GM21390 (cell line): ENCODE results near the gene UFSP1.

ENCODE experiments used
- ATAC-seq: cut with Tn5 transposase; IDR thresholded peaks from one replicate; pipeline ENCODE4 v1.9.1; 2021; ENCODE audit not compliant: unreplicated experiment

The UFSP1 gene

DNA sequence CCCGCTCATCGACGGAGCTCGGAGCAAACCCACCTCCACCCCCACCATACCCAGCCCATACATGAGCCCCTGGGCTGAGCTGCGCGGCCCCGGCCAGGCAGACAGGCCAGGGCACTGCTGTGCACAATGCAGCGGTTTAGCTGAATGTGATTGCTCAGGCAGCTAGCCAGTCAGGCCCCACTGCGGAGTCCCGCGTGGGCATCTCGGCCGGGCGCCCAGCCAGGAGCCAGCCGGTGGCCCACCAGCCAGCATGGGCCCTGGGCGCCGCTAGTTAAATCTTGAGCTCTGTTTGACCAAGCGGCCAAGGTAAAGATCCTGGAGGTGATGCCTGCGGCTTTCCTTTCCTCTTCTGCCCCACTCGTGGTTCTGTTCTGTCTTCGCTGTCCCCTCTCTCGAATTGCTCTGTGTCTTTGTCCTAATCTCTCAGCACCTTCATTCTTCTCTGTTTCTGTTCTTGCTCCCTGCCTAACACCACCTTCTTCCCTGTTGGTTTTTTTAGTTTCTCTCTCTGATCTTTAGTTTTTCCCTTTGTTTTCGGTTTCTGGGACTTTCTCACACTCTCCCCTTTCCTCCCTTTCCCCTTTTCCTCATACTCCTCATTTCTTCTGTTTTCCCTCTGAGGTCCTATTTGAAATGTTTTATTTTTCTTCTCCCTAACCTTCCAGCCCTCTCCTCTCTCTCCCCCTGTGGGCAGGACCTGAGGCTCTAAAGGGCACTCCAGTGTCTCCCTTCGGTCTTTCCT lies 6.6 kb downstream of the UFSP1 start:
- no peak for ATAC-seq

DNA sequence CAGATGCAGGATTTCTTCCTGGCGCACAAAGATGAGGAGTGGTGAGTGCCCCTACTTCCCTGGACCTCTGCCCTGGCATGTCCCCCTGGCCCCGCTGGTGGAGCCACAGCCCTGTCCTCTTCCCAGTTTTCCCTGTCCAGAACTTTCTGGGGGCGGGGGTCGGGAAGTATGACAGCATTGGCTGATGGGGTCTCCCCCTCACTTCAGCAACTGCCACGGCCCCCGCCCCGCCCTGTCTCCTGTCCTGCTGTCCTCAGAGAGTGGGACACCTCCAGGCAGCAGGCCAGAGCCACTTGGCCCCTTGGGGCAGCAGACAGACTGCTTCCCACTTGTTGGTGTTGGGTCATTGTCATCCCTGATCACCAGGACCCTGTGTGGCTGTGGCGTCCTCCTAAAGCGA lies 7.3 kb downstream of the UFSP1 start:
- no peak for ATAC-seq

GRCh38 chr7:100881136-100881535 lies 8.4 kb downstream of the UFSP1 start:
- ATAC-seq, result no peak

DNA sequence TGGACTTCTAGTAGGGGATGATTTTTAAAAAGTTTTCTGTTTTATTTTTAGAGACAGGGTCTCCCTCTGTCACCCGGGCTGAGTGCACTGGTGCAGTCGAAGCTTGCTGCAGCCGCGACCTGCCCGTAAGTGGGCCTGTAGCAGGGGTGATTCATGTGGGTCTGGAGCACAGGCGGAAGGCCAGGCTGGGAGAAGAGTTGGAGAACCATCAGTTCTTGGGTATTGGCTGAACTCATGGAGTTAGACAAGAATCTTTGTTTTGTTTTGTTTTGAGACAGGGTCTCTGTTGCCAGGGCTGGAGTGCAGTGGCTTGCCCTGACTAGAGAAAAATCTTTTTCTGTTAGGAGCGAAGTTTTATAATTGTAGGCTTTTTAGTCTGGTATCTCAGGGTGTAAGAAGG lies 8.9 kb downstream of the UFSP1 start:
- no peak for ATAC-seq

GRCh38 chr7:100879685-100880261 lies 9.7 kb downstream of the UFSP1 start:
- no peak for ATAC-seq

- ATAC-seq, result no peak
These were observed 10.8 kb downstream of the UFSP1 start for GRCh38 chr7:100878685-100879084.

DNA sequence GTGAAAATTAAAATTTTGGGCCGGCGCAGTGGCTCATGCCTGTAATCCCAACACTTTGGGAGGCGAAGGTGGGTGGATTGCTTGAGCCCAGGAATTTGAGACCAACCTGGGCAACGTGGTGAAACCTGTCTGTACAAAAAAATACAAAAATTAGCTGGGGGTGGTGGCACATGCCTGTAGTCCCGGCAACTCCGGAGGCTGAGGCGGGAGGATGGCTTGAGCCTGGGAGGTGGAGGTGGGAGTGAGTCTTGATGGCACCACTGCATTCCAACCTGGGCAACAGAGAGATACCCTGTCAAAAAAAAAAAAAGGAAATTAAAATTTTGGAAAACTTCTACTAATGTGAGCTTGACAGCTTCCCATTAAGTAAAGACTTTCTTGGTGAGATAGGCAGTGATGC lies 11.5 kb downstream of the UFSP1 start:
- ATAC-seq, result no peak

DNA sequence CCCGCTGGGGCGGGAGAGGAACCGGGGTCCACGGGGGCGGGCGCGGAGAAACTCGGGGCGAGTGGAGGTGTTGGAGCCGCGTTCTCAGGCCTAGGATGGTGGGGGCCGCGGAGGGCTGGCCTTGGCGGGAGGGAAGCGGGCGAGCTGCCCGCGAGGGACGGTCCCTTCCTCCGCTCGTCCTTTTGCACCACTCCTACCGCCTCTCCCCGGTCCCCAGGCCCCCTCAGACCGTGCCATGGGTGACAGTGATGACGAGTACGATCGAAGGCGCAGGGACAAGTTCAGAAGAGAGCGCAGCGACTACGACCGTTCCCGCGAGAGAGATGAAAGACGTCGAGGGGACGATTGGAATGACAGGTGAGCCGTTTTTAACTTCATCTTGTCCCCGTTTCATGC lies 14.2 kb downstream of the UFSP1 start:
- ATAC-seq, result peak; percentile 30

- ATAC-seq, result peak; percentile 86
These were observed 14.7 kb downstream of the UFSP1 start, which contains the start of gene SRRT for GRCh38 chr7:100874577-100875355. SRRT (plus strand) TSS chr7:100875103; CDS start chr7:100875591, 488 bp downstream.

DNA sequence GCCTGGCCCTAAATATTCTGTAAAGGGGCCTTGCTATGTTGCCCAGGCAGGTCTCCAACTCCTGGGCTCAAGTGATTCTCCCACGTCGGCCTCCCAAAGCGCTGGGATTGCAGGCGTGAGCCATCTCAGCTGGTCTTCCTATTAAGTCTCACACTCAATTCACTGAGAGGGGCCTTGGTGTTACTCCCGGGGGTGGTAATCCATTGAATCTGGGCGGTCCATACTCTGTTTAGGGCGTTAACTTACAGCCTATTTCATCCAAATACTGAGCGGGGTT lies 15.3 kb downstream of the UFSP1 start:
- no peak for ATAC-seq

GRCh38 chr7:100873599-100874299 lies 15.8 kb downstream of the UFSP1 start:
- no peak for ATAC-seq

DNA sequence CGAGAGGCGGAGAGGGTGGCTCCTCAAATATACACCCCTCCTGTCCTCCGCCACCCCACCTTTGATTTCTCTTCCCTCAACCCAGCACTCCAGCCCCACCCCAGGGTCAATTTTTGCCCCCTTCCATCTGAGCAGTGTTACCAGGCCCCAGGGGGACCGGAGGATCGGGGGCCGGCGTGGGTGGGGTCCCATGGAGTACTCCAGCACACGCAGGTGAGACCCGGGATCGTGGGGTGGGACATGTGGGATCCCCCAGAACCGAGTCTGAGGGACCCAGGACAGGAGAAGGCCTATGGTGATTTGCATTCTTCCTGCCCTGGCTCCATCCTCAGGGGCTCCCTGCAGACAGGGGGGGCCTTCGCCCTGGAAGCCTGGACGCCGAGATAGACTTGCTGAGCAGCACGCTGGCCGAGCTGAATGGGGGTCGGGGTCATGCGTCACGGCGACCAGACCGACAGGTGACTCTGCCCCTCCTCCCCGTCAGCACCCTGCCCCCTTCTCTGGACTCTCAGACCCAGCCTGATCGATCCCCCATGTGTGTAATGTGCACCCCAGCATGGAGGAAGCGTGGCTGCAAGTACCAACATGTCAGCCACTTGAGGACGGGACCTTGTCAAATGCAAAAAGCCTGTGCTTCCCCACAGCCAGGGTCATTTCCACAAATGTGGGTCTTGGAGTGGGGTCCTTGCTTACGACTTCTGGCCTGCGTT lies 21.6 kb downstream of the UFSP1 start:
- ATAC-seq, result no peak

DNA sequence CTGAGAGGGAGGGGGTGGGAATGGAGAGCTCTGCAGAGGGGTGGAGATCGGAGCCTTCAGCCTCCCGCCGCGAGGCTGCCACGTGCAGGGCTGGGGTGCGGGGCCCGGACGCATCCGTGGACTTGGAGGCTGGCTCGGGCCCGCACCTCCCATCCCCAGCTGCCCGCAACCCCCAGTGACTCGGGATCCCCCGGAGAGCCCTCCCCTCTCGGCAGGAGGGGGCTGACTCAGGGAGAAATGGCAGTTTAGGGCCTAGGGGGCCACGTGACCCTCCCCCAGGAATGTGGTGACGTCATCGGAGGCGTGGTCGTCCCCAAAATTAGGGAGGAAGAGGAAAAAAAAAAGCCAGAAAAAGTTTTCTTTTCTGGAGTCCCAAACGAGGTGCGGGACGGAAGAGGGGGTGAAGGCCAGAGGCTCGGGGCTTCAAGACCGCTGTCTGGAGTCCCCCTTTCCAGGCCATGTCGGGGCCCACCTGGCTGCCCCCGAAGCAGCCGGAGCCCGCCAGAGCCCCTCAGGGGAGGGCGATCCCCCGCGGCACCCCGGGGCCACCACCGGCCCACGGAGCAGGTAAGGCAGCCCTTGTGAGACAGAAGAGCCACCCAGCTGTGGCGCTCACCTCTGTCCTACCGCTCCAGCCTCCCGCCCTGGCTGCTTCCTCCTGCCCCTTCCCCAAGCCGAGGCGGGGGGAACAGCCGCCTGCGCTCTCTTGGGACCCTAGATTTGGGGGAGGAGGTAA lies 22.3 kb downstream of the UFSP1 start, which contains the start of gene TRIP6:
Gene TRIP6 (plus strand): TSS at position 348 of the 736 bp plus-strand sequence. CDS start 111 bp downstream, at position 459.
- ATAC-seq, result peak; percentile 37

- no peak for ATAC-seq
These were observed 22.8 kb downstream of the UFSP1 start for GRCh38 chr7:100866729-100867039.

- peak; percentile 8 for ATAC-seq
These were observed 23.4 kb downstream of the UFSP1 start for GRCh38 chr7:100865938-100866728.

DNA sequence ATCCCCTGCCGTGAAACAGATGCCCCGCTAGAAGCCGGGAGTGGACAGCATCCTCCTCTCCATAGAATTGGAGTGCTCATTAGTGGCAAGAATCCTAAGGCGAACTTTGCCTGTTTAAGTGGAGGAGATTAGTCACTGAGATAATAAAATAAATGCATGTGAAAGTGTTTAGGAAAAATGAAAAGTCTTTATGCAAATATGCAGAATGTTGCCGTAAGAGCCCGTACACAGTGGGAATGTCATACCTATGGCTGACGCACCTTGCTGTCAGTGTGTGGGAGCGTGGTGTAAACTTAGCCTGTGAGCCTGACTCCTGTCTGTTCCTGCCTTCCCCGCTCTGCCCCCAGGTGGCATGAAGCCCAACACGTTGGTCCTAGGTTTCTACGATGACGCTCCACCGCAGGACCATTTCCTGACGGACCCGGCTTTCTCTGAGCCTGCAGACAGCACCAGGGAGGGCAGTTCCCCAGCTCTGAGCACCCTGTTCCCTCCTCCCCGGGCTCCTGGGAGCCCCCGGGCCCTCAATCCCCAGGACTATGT lies 24.1 kb downstream of the UFSP1 start:
- ATAC-seq, result no peak

- ATAC-seq, result no peak
These were observed 25.2 kb downstream of the UFSP1 start for GRCh38 chr7:100864263-100864845.

DNA sequence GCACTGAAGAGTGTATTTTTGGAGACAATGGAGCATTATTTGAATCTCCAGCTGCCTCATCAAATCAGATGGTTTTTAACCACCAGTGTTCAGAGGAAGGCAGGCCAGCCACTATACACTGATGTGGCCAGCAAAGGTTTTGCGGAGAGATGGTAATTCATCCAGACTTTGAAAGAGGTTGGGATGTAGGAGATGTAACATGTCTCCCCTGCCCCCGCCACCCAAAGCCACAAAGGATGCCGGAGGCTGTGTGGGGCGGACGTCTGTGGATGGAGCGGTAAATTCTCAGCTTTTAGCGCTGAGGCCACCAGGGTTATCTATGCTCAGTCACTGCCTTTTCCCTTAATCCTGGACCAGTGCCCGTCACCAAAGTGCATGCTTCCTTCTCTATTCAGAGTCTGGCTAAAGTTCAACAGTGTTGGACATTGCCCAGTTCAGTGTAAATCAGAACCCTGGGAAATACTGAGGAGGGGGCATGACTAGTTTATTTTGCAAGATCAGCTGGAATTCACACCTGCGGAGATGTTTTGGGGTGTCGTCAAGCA lies 26.0 kb downstream of the UFSP1 start:
- ATAC-seq, result no peak

- ATAC-seq, result no peak
These were observed 27.9 kb downstream of the UFSP1 start for GRCh38 chr7:100861616-100861985.
